GM12878 (cell line): ENCODE results near the gene CREB3L1. TPM values are rescaled to one million over a fixed set of nuclear protein-coding genes. Genes with fewer than 3 reads are reported as not detected.
A peak's percentile ranks its signal among the peaks of the same experiment; 100 is the strongest.

ENCODE experiments used
- MTA3 ChIP-seq: IDR thresholded peaks from 2 replicates; pipeline ENCODE4 v1.6.1; 2012; ENCODE audit warnings: low read length, inconsistent platforms, borderline replicate concordance
- NFXL1 ChIP-seq: fragments of 450-650 bp; IDR thresholded peaks from 2 replicates; pipeline ENCODE4 v1.6.1; 2017; ENCODE audit warnings: antibody characterized with exemption, mild to moderate bottlenecking, borderline replicate concordance
- POLR2AphosphoS2 ChIP-seq: IDR thresholded peaks from 2 replicates; pipeline ENCODE4 v1.6.1; 2011; ENCODE audit warnings: low read depth, mild to moderate bottlenecking, low read length, improper control_type of control experiment, moderate library complexity
- RELA ChIP-seq: fragments of 450-650 bp; IDR thresholded peaks from 2 replicates; pipeline ENCODE4 v1.8.0; 2014; ENCODE audit warnings: borderline replicate concordance; ENCODE audit not compliant: partially characterized antibody
- RUNX3 ChIP-seq: IDR thresholded peaks from 2 replicates; pipeline ENCODE4 v1.6.1; 2012; ENCODE audit warnings: low read length, inconsistent platforms
- SMC3 ChIP-seq: IDR thresholded peaks from 2 replicates; pipeline ENCODE4 v1.6.1; 2011; ENCODE audit warnings: low read length, improper control_type of control experiment, borderline replicate concordance
- TAF1 ChIP-seq: IDR thresholded peaks from 2 replicates; pipeline ENCODE4 v1.6.1; 2011; ENCODE audit warnings: mild to moderate bottlenecking, low read depth, low read length, borderline replicate concordance
- polyA plus RNA-seq, 11 experiments: library from polyadenylated mRNA; depleted of rRNA in 4 of 11; unstranded in 6 of 11; stranded (reverse) in 5 of 11; fragments of >200 nt; fragmentation: Nextera tagmentation in 4 of 11; fragmentation: Illumina TruSeq in 1 of 11; extraction: Ambion mirVana in 4 of 11; extraction: Trizol in 1 of 11; gene quantifications; 1 replicate in 1 of 11; 2 replicates in 10 of 11; pipeline versions ENCODE4 v1.2.1 to v1.2.3, GENCODE V29; 2011 to 2016; ENCODE audit warnings: inconsistent platforms in 2 of 11, missing spikeins in 2 of 11, low read depth in 1 of 11
- total RNA-seq, 4 experiments: library from RNA; depleted of rRNA in 3 of 4; stranded (reverse); fragments of >200 nt in 3 of 4; fragmentation: Illumina TruSeq in 1 of 4; extraction: Trizol in 1 of 4; gene quantifications; 2 replicates each; pipeline versions ENCODE4 v1.2.1 to v1.2.3, GENCODE V29; 2013 to 2021
- TF ChIP-seq, protein P1 (sequence below): fragments of 450-650 bp; IDR thresholded peaks from 2 replicates; pipeline ENCODE4 v1.6.1; 2016; ENCODE audit warnings: mild to moderate bottlenecking
- TF ChIP-seq, protein P2 (sequence below): fragments of 450-650 bp; IDR thresholded peaks from 2 replicates; pipeline ENCODE4 v1.6.1; 2018; ENCODE audit warnings: borderline replicate concordance, mild to moderate bottlenecking; ENCODE audit not compliant: partially characterized antibody
- TF ChIP-seq, protein P3 (sequence below): fragments of 450-650 bp; IDR thresholded peaks from 2 replicates; pipeline ENCODE4 v1.6.1; 2017; ENCODE audit warnings: mild to moderate bottlenecking, low read depth, inconsistent platforms; ENCODE audit not compliant: poor library complexity, severe bottlenecking
- TF ChIP-seq, protein P4 (sequence below): IDR thresholded peaks from 2 replicates; pipeline ENCODE4 v1.6.1; 2011; ENCODE audit warnings: borderline replicate concordance, low read depth, mild to moderate bottlenecking, moderate library complexity, low read length; ENCODE audit not compliant: insufficient read depth, poor library complexity, severe bottlenecking
- TF ChIP-seq, protein P5 (sequence below): IDR thresholded peaks from 2 replicates; pipeline ENCODE4 v1.6.1; 2011; ENCODE audit warnings: borderline replicate concordance, low read depth, mild to moderate bottlenecking, moderate library complexity, mixed read lengths, low read length; ENCODE audit not compliant: insufficient read depth; ENCODE audit errors: extremely low read length
- TF ChIP-seq, protein P6 (sequence below), 3 experiments: IDR thresholded peaks in 2 of 3; conservative IDR thresholded peaks in 1 of 3; 2 replicates each; pipeline ENCODE4 v1.5.1; 2011; ENCODE audit warnings: low read depth in 3 of 3, low read length in 3 of 3, mild to moderate bottlenecking in 3 of 3, control low read depth in 2 of 3, moderate library complexity in 2 of 3, inconsistent platforms in 1 of 3, mixed read lengths in 1 of 3; ENCODE audit not compliant: control insufficient read depth in 2 of 3, insufficient read depth in 1 of 3; ENCODE audit errors: extremely low read depth in 1 of 3

CREB3L1 gene
- total and polyA plus RNA-seq, 10 of the 15 experiments (the other 5 are each of a cell fraction or from before 2014, with no cell fraction given), result 0.03 to 1.4 (median 0.22) TPM

DNA sequence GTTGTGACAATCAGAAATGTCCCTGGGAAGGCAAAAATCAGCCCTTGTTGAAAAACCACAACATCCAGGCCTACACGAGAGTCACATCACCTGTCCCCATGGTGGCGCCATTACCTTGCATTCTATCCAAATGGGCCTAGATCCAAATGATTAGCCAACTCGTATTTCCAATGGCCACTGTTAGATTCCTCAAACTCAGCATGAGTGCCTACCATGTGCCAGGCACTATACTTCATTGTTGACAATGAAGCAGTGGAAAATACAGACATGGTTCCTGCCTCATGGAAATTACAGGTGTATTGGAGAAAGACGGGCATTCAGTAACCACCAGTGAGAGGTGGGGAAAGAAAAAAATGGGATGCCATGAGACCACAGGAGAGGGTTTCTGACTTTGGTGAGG lies 29.8 kb upstream of the CREB3L1 start (continued):
- TF ChIP-seq, protein P1, sequence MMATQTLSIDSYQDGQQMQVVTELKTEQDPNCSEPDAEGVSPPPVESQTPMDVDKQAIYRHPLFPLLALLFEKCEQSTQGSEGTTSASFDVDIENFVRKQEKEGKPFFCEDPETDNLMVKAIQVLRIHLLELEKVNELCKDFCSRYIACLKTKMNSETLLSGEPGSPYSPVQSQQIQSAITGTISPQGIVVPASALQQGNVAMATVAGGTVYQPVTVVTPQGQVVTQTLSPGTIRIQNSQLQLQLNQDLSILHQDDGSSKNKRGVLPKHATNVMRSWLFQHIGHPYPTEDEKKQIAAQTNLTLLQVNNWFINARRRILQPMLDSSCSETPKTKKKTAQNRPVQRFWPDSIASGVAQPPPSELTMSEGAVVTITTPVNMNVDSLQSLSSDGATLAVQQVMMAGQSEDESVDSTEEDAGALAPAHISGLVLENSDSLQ, result no peak
- TF ChIP-seq, protein P2, sequence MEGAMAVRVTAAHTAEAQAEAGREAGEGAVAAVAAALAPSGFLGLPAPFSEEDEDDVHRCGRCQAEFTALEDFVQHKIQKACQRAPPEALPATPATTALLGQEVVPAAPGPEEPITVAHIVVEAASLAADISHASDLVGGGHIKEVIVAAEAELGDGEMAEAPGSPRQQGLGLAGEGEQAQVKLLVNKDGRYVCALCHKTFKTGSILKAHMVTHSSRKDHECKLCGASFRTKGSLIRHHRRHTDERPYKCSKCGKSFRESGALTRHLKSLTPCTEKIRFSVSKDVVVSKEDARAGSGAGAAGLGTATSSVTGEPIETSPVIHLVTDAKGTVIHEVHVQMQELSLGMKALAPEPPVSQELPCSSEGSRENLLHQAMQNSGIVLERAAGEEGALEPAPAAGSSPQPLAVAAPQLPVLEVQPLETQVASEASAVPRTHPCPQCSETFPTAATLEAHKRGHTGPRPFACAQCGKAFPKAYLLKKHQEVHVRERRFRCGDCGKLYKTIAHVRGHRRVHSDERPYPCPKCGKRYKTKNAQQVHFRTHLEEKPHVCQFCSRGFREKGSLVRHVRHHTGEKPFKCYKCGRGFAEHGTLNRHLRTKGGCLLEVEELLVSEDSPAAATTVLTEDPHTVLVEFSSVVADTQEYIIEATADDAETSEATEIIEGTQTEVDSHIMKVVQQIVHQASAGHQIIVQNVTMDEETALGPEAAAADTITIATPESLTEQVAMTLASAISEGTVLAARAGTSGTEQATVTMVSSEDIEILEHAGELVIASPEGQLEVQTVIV, result no peak
- TF ChIP-seq, protein P3, sequence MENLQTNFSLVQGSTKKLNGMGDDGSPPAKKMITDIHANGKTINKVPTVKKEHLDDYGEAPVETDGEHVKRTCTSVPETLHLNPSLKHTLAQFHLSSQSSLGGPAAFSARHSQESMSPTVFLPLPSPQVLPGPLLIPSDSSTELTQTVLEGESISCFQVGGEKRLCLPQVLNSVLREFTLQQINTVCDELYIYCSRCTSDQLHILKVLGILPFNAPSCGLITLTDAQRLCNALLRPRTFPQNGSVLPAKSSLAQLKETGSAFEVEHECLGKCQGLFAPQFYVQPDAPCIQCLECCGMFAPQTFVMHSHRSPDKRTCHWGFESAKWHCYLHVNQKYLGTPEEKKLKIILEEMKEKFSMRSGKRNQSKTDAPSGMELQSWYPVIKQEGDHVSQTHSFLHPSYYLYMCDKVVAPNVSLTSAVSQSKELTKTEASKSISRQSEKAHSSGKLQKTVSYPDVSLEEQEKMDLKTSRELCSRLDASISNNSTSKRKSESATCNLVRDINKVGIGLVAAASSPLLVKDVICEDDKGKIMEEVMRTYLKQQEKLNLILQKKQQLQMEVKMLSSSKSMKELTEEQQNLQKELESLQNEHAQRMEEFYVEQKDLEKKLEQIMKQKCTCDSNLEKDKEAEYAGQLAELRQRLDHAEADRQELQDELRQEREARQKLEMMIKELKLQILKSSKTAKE, result no peak
- no peak for TF ChIP-seq MTA3
- TF ChIP-seq, protein P4, sequence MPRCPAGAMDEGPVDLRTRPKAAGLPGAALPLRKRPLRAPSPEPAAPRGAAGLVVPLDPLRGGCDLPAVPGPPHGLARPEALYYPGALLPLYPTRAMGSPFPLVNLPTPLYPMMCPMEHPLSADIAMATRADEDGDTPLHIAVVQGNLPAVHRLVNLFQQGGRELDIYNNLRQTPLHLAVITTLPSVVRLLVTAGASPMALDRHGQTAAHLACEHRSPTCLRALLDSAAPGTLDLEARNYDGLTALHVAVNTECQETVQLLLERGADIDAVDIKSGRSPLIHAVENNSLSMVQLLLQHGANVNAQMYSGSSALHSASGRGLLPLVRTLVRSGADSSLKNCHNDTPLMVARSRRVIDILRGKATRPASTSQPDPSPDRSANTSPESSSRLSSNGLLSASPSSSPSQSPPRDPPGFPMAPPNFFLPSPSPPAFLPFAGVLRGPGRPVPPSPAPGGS, result no peak
- no peak for TF ChIP-seq NFXL1
- peak; percentile 71; the same call in 1 of the 2 replicates for TF ChIP-seq SMC3
- TF ChIP-seq, protein P5, sequence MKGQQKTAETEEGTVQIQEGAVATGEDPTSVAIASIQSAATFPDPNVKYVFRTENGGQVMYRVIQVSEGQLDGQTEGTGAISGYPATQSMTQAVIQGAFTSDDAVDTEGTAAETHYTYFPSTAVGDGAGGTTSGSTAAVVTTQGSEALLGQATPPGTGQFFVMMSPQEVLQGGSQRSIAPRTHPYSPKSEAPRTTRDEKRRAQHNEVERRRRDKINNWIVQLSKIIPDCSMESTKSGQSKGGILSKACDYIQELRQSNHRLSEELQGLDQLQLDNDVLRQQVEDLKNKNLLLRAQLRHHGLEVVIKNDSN, result no peak
- no peak for TF ChIP-seq TAF1
- TF ChIP-seq RELA, result no peak
- peak; percentile 75 for TF ChIP-seq RUNX3
- TF ChIP-seq, protein P6, sequence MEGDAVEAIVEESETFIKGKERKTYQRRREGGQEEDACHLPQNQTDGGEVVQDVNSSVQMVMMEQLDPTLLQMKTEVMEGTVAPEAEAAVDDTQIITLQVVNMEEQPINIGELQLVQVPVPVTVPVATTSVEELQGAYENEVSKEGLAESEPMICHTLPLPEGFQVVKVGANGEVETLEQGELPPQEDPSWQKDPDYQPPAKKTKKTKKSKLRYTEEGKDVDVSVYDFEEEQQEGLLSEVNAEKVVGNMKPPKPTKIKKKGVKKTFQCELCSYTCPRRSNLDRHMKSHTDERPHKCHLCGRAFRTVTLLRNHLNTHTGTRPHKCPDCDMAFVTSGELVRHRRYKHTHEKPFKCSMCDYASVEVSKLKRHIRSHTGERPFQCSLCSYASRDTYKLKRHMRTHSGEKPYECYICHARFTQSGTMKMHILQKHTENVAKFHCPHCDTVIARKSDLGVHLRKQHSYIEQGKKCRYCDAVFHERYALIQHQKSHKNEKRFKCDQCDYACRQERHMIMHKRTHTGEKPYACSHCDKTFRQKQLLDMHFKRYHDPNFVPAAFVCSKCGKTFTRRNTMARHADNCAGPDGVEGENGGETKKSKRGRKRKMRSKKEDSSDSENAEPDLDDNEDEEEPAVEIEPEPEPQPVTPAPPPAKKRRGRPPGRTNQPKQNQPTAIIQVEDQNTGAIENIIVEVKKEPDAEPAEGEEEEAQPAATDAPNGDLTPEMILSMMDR (IDR thresholded peaks at IDR 0.05 in 2 of 3, conservative IDR thresholded peaks at IDR 0.05 in 1 of 3; ENCODE audit: control insufficient read depth in 2 of 3, extremely low read depth in 1 of 3, insufficient read depth in 1 of 3, low read depth in 3 of 3, low read length in 3 of 3), result peak; percentile 63 to 81 (median 68)
- TF ChIP-seq POLR2AphosphoS2, result no peak
